Middle frontal gyrus (tissue), 1 donor: Measurements from ENCODE around the gene KCNQ2.

Experiments used
- DNase-seq: peaks from one replicate; pipeline ENCODE4 v3.0.0-alpha.2; 2015; ENCODE audit warnings: low spot score; ENCODE audit errors: extremely low spot score

KCNQ2 gene

DNA sequence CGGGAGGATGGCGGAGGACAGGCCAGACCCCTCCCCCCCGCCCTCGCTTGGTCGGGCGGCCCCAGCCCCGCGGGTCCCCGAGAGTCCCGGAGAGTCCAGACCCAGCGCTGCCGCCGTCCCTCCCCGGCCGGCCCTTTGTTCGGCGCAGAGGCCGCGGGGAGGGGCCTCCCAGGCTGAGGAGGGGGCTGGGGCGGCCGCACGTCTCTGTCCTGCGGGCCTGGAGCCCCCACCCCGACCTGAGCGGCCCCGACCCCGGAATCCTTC, 806 bp downstream of the KCNQ2 start:
- no peak for DNase-seq

DNA sequence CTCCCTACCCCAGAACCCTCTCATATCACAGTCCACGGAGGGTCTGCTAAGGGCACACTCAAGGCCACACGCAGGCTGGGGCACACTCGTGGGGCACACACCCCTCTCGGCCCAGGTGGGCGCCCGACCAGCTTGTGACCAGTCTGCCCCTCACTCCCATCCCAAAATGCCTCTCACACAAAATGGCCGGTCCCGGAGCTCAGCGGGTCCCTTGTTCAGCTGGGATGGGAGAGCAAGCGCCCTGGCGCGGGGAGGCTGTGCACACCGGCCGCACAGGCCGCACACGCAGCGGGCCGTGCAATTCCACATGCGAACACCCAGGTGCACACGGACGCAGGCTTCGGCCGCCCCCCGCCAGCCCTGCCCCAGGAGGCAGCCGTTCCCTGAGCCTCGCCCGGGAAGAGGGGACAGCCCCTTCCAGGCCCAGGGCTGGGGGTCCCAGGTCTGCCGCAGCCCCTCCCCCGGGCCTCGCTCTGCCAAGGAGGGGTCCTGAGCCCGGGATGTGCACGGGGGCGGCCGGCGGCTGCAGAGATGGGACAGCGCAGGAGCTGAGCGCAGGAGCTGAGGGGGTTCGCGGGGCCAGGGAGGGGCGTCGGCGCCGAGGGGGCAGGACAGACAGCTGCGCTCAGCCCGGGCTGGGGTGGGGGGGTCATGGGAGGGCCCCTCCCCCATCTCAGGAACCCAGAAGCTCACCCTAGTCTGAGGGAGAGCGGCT, 1.3 kb downstream of the KCNQ2 start:
- no peak for DNase-seq

DNA sequence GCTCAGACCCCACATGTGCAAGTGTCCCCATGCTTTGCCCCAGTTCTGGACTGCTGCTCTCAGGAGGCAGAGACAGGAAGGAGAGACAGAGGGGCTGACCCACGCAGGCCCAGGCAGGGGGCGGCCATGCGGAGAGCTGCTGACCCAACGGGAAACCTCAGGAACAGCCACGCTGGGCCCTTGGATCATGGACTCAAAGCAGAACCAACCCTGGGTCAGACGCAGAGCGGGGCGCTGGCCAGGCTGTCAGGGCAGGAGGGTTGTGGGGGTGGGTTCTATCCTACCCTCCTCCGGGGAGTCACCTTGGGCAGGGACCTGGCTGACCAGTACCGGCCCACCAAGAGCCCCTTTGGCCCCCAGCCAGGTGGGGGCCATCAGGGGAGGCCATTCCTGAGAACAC, 2.0 kb downstream of the KCNQ2 start:
- DNase-seq = no peak

DNA sequence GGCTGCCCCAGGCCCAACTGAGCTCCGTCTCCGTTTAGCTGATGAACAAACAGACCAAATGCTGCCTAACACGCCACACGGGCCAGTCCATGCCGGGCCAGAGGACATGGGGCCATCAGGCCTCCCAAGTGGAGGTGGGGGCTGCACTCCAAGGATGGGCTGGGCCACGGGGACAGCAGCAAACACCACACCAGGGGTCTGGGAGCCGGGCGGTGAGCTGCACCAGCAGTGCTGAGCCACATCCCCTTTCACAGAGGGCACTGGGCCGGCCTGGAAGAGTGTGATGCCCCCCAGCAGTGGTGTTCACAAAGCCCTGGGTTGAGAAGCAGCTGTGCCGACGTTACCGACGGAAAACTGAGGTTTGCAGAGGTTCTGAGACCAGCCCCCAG, 2.7 kb downstream of the KCNQ2 start:
- DNase-seq = no peak

DNA sequence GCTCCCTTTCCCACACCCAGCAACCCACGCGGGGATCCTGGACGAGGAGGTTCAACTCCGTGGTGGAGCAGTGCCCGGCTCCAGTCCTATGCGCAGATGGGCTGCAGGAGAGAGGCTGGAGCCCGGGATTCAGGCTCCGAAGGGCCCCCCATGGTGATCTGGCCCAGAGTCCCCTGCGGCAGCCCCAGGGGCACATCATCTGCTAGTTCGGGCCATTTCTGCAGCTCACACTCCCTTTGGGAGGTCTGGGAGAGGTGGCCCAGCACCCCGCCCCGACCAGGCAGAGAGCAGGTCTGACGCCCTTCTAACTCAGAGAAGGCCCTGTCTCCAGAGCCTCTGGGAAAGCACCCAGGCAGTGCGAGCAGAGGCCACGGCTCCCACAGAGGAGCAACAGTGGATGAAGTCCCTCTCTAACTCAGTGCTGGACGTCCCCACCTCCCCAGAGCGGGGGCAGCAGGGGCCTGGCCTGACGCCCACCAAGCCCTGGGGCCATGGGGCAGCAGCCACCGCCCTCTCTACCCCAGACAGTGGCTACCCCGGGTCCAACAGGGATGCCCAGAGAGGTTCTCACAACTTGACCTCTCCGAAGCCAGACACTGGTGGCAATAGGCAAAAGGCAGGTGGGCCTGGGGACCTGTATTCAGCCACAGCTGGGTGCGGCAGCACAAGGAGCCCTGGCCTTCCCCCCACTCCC, 3.3 kb downstream of the KCNQ2 start:
- DNase-seq = no peak

DNA sequence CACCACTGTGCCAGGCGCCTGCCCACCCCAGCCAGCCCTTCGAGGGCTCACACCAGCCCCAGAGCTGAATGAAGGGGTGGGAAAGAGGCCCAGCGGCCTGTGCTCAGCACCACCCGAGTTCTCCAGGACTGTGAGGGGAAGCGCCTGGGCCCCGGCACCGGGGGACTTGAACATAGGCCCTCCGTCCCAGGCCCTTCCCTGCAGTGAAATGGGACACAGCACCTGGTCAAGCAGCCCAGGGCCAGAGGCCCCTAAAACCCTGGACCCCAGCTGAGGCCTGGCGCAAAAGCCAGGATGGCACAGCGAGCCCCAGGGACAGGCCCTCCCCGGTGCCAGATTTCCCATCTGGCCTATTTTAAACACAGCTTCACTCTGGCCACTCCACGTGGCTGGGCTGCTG, 4.0 kb downstream of the KCNQ2 start:
- DNase-seq = no peak

DNA sequence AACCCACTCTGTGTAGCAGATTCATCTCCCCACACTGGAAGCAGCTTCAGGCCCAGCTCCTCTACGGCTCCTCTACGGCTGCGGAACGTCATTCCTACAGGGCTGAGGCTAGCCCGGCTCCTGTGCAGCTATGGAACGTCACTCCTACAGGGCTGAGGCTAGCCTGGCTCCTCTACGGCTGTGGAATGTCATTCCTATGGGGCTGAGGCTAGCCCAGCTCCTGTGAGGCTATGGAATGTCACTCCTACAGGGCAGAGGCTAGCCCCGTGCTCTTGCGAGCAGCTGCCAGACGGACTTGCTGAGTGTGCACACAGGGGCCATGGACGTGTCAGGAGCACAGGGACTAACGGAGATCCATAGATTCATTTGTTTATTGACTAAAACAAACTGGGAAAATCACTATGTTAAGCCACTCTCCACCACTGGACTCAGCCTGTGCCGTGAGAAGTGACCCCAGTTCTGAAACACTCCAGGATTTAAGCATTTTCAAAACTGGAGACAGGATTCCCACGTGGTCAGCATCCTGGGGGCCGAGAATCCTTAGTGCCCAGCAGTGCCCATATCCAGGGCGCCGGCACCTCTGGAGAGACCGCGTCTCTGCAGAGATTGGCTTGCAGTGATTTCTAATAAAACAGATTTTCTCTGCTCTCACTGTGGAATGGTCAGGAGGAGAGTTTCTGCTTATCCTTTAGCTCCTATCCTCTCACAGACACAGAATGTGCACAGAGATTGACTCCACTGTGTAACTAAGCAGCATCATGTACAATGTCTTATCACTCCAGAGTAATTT, 5.0 kb downstream of the KCNQ2 start:
- no peak for DNase-seq

DNA sequence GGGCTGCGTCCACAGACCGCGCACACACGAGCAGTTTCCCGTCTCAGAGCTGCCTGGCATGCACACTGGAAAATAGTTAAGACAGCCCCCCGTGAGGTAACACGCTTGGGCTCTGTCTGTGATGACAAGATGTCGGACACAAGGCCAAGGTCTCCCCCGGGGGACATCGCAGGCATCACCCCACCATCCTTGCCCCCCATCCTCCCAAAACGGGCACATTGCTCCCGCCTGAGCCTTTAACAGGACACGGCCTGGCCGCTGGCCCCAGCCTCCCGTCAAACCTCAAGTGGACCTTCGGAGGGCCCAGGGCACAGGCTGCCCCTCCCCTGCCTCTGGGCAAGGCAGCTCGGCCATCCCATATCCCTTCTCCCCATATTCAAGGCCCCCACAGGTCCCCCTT, 5.6 kb downstream of the KCNQ2 start:
- no peak for DNase-seq

DNA sequence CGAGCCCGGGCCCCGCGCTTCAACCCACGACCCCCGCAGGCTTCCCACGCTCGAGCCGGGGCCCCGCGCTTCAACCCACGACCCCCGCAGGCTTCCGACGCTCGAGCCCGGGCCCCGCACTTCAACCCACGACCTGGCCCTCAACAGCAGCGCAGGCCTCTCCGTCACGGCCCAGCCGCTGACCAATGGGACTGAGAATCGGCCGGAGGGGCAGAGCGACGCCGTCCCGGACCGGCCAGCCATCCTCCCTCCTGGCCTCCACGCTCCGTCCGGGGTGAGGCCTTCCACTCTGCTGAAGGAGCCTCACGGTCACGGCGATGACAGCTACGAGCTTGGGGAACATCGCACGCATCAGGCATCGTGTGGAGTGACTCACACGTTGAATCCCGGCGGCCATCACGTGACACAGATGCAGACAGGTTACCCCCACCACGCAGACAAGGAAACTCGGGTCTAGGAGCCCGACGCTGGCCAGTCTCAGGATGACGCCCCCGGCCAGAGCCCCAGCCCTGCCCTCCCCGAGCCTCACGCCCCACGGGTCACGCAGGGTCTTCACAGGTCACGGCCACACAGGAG, 6.1 kb downstream of the KCNQ2 start:
- no peak for DNase-seq

DNA sequence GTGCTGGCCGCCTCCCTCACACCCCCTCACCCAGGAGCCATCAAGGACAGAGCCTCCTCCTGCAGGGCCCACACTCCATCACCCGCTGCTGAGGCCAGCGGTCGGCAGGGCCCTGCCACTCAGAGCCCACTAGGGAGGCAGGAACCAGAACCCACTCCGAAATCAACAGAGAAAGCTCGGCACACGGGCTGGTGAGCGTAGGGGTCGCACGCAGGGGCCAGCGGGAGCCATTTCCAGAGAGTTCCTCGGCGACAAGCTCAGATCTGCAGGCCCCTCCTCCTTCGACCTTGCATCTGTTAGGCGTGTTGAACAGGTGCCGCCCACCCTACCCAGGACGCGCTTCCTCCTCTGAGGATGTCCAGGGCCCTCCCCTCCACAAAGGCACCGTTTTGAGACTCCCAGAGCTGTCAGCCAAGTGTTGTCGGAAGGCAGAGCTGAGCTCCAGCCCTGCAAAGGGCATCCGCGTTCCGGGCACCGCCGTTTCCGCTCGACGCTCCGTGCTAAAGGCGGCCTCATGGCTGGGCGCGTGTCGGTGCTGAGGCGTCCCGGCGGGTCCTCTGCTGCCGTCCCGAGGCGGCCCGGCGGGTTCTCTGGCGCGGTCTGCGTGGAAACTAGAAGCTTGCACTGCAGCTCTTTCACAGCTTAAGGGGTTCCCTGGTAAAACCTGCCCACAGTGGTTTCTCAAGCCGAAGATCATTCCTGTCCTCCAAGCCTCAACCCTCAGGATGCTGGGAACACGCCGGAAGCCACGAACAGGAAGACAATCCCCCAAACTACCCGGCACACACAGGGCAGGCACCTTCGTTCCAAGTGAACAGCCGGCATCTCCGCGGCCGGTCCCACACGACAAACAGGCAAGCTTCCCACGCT, 6.8 kb downstream of the KCNQ2 start:
- DNase-seq = no peak

DNA sequence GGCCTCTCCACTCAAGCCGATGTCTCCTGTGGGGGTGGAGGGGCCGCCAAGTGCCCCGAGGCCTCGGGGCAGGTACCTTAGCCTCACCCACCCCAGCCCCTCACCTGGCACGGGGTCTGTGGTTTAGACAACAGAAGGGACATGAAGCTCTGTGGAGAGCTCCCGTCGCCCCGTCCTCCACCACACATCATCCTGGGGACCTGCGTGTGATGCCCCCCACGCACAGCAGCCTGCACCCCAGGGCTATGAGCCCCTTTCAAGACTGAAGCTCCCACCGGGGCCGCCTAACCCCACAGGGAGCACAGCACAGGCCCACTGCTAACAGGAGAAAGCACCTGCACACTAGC, 8.2 kb downstream of the KCNQ2 start:
- no peak for DNase-seq

DNA sequence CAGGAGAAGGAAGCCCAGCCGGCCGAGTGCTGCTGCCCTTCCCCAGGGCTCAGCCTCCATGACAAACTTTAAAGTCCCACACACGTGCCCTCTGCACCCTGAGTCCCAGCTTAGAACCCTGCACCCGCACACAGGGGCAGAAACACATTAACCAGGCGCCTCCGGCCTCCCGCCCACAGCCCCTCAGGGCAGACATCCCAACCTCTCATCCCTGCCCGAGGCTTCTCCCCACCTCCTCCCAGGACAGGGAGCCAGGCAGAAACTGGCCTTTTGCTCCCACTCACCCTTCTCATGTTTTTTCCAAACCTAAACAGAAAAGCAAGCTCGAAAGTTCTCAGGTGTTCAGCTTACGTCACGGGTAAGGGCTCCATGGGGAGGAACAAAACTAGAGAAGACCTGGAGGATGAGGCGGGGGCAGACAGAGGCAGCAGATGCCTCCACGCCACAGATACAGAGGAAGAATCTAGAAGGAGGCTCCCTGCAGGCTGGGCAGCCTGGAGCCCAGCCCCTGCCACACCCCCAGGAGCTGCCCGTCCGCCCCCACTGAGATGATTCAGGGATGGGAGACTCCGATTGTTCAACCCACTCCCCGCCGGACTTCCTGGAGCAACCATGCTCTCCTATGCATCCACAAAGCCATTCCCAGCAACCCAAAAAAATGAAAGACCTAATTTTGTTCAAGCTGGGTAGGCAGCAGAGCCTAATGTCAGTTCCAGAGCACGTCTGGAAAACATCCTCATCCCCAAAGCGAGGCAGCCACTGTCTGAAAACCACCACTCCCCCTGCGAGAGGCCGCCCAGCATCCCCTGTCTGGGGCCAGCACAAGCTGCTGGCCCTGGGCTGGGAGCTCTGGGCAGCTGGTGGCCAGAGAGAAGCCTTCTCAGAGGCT, 8.8 kb downstream of the KCNQ2 start:
- no peak for DNase-seq

DNA sequence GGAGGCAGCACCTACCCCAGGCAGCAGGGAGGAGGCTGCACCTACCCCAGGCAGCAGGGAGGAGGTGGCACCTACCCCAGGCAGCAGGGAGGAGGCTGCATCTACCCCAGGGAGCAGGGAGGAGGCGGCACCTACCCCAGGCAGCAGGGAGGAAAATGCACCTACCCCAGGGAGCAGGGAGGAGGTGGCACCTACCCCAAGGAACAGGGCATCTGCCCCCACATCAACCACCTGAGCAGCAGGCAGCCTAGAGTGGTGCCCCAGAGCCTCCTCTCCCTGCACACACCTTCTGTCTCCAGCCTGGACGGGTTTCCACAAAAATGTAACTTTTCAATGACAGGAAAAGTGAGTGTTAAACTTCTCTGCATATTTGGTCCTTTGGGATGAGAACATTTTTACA, 10.2 kb downstream of the KCNQ2 start:
- DNase-seq = no peak

DNA sequence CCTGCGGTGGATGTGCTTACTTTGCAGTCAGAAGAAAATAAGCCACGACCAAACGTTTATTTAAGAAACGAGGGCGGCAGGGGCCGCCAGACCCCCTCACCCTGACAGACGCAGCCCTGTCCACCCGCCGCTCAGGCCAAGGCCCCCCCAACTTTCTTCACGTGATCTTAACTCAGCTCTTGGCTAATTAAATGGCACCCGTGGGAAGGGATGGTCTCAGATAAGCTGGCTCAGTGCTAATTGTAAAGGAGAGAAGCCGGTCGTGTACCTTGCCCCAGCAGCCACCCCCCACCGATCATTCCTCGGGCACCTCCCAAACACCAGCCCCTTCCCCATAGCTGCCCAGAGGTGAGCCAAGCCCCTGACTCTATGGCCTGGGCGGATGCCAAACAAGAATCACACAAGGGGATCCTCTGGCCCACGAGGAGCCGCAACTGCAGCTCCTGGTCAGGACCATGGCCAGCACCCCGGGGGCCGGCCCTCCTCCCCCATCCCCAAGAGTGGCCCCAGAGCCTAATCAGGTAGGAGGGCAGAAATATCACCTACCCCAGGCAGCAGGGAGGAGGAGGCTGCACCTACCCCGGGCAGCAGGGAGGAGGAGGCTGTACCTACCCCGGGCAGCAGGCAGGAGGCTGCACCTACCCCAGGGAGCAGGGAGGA, 11.2 kb downstream of the KCNQ2 start:
- no peak for DNase-seq

DNA sequence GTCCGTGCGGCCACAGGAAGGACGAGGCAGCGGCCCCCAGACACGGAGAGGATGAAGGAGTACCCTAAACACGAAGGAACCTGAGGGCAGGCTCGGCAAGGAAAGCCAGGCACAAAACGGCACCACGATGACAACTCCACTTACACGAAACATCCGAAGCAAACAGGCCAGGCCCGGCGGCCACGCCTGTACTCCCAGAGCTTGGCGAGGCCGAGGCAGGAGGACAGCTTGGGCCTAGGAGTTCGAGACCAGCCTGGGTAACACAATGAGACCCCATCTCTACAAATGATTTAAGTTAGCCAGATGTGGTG, 13.4 kb downstream of the KCNQ2 start:
- no peak for DNase-seq

DNA sequence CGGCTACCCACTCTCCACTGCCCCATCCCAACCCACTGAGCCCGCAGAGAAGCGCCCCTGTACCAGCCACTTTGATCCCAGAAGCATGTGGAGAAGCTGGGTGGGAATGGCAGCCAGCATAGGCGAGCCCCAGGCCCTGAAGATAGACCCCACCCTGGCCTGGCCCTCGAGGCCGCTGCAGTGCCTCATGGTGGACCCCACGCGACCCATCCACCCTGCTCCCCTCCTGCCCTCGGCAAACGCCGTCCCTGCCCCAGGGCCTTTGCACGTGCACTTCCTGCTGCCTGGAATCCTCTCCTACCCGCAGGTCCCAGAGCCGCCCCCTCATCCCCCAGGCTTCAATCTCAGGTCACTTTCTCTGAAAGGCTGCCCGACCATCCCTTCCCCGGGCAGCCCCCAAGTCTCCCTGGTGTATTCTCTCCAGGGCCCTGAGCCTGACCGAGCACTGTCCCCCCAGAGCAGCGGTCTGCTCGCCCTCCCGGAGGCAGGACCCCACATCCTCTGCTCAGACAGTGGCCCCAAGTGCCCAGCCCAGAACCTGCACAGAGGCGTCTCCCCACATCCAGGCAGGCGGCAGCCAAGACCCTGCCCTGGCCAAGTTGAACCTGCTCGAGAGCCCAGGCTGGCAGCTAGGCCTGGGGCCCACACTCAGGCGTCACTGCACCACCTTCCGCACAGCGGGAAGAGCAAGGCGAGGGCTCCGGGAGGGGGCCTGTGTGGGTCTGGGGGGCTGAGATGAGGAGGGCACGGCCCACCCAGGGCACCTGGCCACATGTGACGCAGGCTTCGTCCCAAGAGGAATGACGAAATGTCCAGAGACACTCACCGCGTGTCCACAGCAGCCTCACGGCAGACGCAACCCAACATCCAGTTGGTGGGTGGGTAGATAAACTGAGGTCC, 14.0 kb downstream of the KCNQ2 start:
- no peak for DNase-seq

DNA sequence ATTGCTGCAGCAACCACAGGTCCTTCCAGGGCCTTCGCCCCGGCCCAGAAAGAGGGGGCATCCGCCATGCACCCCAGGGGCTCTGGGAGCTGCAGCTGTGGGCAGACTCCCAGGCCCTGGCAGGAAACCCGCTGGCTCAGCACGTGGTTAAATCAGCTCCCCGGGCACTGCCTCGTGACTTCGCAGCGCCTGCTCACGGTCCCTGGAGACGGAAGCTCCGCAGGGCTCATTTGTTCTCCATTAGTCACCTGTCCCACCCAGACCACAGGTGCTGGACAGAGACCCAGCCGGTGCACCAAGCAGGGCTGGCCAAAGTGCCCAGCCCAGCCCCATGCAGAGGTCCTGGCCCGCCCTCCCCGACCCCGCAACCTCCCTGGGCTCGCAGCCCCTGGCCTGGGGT, 14.7 kb downstream of the KCNQ2 start:
- DNase-seq = no peak

DNA sequence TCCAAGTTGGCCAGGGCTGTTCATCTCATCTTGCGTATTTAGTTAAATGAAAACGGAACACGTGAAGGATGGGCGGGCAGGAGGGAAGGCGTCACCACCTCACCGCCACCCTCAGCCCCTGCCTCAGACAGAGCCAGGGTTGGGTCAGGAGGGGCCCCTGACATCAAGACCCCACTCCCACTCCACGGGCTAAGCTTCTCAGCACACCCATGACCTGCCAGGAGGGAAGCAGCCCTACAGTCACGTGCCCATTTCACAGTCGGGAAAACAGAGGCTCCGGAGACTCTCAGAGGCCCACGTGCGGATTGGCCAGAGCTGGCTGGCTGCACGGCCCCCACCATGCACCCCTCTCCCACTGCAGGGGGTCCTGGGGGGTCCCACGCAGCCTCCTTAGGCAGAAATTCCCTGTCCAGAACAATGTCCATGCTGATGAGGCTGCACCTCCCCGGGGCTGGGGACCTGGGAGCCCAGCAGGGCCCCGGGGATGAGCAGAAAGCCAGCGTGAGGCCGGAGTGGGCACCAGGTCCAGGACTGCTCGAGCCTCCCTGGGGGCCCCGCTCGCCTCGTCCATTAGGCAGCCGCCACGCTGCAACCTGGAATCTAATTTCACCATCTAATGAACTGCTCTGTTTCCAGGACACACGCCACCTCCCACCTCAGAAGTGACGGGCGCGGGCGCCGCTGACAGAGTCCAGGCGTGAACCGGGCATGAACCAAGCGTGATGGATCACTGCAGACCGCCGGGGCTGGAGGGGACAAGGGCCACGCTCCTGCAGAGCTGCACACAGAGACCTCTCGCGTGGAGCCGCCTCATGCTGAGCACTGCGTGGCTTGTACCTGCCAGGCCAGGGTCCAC, 15.8 kb downstream of the KCNQ2 start:
- no peak for DNase-seq

DNA sequence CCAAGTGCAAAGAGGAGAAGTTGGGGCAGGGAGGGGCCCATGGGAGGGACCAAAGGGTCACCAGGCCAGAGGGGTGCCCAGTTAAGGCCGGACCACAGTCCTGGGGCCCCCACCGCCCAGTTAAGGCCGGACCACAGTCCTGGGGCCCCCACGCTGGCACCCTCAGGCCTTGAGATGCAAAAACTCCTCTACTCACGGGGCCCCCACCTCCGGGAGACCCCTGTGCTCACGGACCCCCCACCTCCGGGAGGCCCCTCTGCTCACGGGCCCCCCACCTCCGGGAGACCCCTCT, 16.9 kb downstream of the KCNQ2 start:
- DNase-seq = no peak
